Measurements from ENCODE around the gene CD81.

CD81 gene

GRCh38 chr11:2395856-2396255 is 18.7 kb downstream of the CD81 start:
- no peak overlapping the region for H3K4me3 ChIP-seq (ENCODE audit: control insufficient read depth, low read depth, low read length)
- no peak for TF ChIP-seq CTCF (conservative IDR thresholded peaks at IDR 0.05; ENCODE audit: control insufficient read depth, insufficient read depth, low read depth, low read length)
- DNase-seq (ENCODE audit: low read depth): no peak

GRCh38 chr11:2396471-2396870 is 19.4 kb downstream of the CD81 start:
- no peak for TF ChIP-seq CTCF (conservative IDR thresholded peaks at IDR 0.05; ENCODE audit: control insufficient read depth, insufficient read depth, low read depth, low read length)
- no peak overlapping the region for H3K4me3 ChIP-seq (ENCODE audit: control insufficient read depth, low read depth, low read length)
- DNase-seq (ENCODE audit: low read depth): no peak

GRCh38 chr11:2397005-2397404 is 19.9 kb downstream of the CD81 start:
- no peak for DNase-seq (ENCODE audit: low read depth)
- no peak overlapping the region for H3K4me3 ChIP-seq (ENCODE audit: control insufficient read depth, low read depth, low read length)
- no peak for TF ChIP-seq CTCF (conservative IDR thresholded peaks at IDR 0.05; ENCODE audit: control insufficient read depth, insufficient read depth, low read depth, low read length)

- no peak overlapping the region for H3K4me3 ChIP-seq (ENCODE audit: control insufficient read depth, low read depth, low read length)
- DNase-seq (ENCODE audit: low read depth): no peak
These were observed 21.7 kb downstream of the CD81 start for GRCh38 chr11:2398664-2399355.

GRCh38 chr11:2399488-2400068 is 22.5 kb downstream of the CD81 start:
- H3K4me3 ChIP-seq (ENCODE audit: control insufficient read depth, low read depth, low read length): peak overlapping the region; percentile 58
- peak; percentile 36 for DNase-seq (ENCODE audit: low read depth)
- no peak for TF ChIP-seq CTCF (conservative IDR thresholded peaks at IDR 0.05; ENCODE audit: control insufficient read depth, insufficient read depth, low read depth, low read length)

More at GRCh38 chr11:2398664-2399355, 21.7 kb downstream of the CD81 start:
- TF ChIP-seq CTCF (conservative IDR thresholded peaks at IDR 0.05; ENCODE audit: control insufficient read depth, insufficient read depth, low read depth, low read length): peak; percentile 11

GRCh38 chr11:2400069-2400761 is 23.1 kb downstream of the CD81 start, which contains the start of gene TSSC4:
TSSC4 (plus strand) TSS chr11:2400750; CDS start chr11:2402634, 1,884 bp downstream.
- H3K4me3 ChIP-seq (ENCODE audit: control insufficient read depth, low read depth, low read length): peak within 1 kb of the TSS; percentile 99
- peak; percentile 91 for TF ChIP-seq CTCF (conservative IDR thresholded peaks at IDR 0.05; ENCODE audit: control insufficient read depth, insufficient read depth, low read depth, low read length)

More at GRCh38 chr11:2400069-2400761, 23.1 kb downstream of the CD81 start, which contains the start of gene TSSC4:
- peak; percentile 100 for DNase-seq (ENCODE audit: low read depth)
